HG02798 (cell line): Measurements from ENCODE around the gene NKAP.
"Not testable (repeated sequence)": the region's sequence is repeated elsewhere in the genome, so short reads cannot be mapped to it uniquely, and the experiment has no call there.

Source experiments
- ATAC-seq: cut with Tn5 transposase; IDR thresholded peaks from one replicate; pipeline ENCODE4 v1.9.1; 2021; ENCODE audit warnings: mild to moderate bottlenecking; ENCODE audit not compliant: unreplicated experiment, poor library complexity

Gene NKAP

DNA sequence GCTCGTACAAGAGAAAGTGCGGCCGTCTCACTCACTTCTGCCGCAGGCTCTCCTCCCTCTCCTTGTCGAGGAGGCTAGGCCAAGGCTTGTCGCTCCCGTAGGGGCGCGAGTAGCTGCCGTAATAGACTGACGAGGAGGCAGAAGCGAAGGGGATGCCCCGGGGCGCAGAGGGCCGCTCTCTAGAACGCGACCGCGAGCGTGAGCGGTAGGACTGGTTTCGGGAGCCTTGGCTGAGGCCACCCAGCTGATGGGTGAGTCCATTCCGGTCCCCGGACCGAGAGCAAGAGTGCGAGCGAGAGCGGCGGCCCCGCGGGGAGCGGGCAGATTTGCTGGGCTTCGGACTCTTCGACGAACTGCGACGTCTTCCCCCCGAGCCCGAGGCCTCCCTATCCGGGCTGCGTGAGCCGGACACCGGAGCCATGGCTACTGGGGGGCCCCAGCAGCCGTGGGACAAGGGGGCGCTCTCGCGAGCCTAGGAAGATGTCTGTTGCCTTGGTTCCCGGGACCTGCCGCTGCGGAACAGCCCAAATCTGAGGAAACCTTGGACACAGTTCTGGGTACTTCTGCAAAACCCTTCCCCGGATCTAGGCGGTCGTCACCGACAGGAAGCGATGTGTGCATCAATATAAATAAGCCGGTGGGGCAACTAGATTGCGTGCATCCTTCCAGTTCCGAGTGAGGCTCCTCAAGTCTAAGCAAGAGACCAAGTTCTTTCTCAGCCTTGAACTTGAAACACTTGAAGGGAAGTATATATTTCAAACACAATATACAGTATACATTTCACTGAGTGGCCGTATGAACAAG lies at the start of gene NKAP:
Gene NKAP (minus strand): TSS at position 567 of the 804 bp plus-strand sequence. CDS start 146 bp downstream, at position 421.
- ATAC-seq: peak; percentile 86

- ATAC-seq: no peak
These were observed 47.6 kb upstream of the NKAP start for GRCh38 chrX:119991005-119991787.

DNA sequence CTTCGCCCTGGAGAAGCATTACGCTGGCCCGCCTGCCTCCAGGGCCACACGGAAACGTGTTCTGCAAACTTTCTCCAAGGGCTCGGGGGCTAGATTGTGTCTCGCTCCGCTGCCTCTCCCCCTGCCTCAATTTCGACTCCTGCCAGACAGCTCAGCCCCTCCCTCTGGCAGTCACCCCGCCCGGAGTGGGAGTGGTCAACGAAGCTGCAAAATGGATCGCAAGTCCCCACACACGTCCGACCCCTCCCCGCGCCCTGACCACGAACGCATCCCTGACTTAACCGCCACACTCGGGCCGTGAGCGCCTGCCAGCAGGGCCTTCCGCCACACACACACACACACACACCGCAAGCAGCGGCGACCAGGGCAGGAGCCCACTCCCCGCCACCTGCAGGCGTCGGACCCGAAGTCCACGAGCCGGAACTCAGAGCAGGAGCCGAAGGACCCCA lies 47.0 kb upstream of the NKAP start:
- ATAC-seq: no peak

DNA sequence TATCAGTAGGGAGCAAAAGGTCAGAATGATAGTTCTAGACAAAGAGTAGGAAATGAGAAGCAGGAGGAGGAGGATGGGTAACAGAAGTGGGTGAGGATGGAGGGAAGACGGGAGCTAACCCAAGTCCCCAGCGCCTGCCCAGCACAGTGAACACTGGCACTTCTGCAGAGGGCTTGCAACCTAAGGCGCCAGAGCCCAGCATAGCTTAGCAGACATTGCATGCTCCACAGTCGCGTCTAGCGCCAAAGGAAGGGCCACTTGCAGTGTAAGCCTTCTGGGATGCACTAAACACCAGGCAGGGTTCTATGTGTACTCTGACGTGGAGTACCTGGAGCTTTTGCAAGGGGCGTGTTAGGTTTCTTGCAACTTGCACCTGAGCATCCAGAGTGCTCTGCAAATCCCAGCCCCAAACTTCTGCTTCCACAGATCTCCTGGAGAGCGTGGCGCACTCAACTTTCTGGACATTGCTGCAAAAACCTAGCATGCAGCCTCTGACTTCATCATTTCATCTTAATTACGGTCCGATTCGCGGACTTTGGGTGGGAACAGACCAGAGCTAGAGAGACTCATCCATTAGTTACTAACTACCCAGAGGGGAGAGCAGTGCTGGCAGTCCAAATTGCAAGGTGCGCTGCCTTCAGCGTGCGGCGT lies 46.5 kb upstream of the NKAP start:
- no peak for ATAC-seq

DNA sequence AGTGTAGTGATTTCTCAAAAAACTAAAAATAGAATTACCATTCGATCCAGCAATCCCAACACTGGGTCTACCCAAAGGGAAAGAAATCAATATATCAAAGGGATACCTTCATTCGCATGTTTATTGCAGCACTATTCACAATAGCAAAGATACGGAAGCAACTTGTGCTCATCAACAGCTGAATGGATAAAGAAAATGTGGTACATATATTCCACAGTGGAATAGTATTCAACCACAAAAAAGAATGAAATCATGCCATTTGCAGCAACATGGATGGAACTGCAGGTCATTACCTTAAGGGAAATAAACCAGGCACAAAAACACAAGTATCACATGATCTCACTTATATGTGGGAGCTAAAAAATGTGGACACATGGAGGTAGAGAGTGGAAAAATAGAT lies 42.7 kb upstream of the NKAP start:
- ATAC-seq: no peak

DNA sequence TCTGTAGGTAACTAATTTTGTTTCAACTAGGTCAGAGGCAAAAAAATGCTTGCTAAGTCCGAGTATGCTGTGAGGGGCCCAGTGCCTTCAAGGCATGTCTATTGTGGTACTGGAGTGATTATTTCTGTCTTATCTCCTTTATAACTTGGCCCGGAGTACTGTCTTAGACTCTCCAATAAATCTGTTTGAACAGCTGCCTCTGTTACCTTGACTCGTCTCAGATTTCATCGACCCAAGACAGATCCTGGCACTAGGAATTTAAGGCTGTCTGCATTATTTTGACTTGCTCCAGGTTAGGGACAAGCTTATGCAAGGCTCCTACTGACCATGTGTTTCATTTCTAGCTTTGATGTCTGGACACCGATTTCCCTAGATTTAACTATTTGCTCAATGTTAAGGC lies 41.1 kb upstream of the NKAP start:
- ATAC-seq: no peak

GRCh38 chrX:119983494-119983893 lies 39.9 kb upstream of the NKAP start:
- no peak for ATAC-seq

DNA sequence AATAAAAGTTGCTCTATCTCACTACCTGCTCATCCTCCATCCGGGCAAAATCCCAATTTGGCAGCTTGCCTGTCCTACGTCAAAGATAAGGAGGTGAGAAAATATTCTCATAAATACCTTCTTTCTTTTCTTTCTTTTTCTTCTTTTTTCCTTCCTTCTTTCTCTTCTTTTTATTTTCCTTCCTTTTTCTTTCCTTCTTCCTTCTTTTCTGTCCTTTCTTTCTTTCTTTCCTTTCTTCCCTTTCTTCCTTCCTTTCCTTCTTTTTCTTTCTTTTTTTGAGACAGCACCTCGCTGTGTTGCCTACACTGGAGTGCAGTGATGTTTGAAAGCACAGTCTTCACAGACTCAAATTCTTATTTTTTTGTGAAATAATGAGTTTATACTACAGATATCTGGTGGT lies 38.6 kb upstream of the NKAP start:
- ATAC-seq: no peak

- ATAC-seq: no peak
These were observed 37.9 kb upstream of the NKAP start for GRCh38 chrX:119981286-119982070.

- not testable (repeated sequence) for ATAC-seq
These were observed 33.6 kb upstream of the NKAP start for GRCh38 chrX:119977172-119977571.

DNA sequence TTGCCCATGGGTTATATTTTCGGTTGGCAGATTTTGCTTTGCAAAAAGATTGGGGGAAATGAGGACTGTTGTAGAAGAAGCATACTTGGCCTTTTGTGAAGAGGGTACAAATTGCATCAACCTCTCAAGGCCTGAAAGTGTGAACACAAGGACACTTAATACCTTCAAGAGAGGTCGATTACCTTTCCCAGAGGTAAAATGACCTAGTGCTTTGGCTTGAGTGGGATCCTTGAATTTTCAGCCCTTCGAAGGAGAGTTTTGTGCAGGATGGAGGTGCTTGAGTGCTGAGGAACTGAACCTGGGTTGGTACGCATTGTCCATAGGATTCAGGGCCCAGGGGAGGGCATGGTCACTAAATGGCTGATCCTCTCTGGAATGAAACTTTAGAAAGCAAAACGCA lies 27.6 kb upstream of the NKAP start:
- no peak for ATAC-seq

GRCh38 chrX:119970574-119970973 lies 27.0 kb upstream of the NKAP start:
- no peak for ATAC-seq

DNA sequence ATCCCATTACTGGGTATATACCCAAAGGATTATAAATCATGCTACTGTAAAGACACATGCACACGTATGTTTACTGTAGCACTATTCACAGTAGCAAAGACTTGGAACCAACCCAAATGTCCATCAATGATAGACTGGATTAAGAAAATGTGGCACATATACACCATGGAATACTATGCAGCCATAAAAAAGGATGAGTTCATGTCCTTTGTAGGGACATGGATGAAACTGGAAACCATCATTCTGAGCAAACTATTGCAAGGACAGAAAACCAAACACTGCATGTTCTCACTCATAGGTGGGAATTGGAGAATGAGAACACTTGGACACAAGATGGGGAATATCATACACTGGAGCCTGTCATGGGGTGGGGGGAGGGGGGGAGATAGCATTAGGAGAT lies 23.3 kb upstream of the NKAP start:
- not testable (repeated sequence) for ATAC-seq

GRCh38 chrX:119960625-119961024 lies 17.1 kb upstream of the NKAP start:
- ATAC-seq: no peak

- ATAC-seq: not testable (repeated sequence)
These were observed 12.4 kb upstream of the NKAP start for GRCh38 chrX:119955807-119956570.

GRCh38 chrX:119954374-119954773 lies 10.8 kb upstream of the NKAP start:
- ATAC-seq: no peak

DNA sequence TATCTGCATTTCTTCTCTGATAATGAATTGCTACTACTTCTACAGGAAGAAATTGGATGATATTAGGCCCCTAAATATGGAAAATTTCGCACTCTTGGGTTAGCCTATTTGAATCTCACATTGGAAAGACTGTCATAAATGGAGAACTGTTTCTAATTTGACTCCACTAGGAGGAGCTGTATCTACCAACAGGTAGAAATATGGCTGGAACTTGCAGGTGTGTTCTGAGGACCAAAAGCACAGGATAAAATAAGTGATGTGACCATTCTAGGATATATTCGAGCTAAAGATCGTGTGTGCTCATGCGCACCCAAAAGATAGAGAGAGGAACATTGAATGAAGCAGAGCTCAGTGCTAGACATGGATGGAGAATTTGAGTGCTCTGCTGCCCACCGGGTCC lies 4.8 kb upstream of the NKAP start:
- no peak for ATAC-seq

GRCh38 chrX:119945481-119945880 lies 1.9 kb upstream of the NKAP start:
- no peak for ATAC-seq

- ATAC-seq: peak; percentile 1
These were observed 743 bp downstream of the NKAP start for GRCh38 chrX:119942831-119943184.
